Loucy (cell line): ENCODE measurements around the gene SLC38A9.

Experiments used
- H2AFZ ChIP-seq: fragments of 200-600 bp; sonication (generic); 2 replicates; pipeline ENCODE4 v1.6.0; 2016; ENCODE audit warnings: antibody characterized with exemption, mild to moderate bottlenecking, low read length, moderate library complexity
- H3F3A ChIP-seq: fragments of 200-600 bp; 2 replicates; pipeline ENCODE4 v1.6.0; 2016; ENCODE audit warnings: antibody characterized with exemption, low read depth, mild to moderate bottlenecking
- H3K27me3 ChIP-seq: fragments of 200-600 bp; sonication (generic); 2 replicates; pipeline ENCODE4 v1.6.1; 2014; ENCODE audit warnings: low read length, mild to moderate bottlenecking; ENCODE audit not compliant: insufficient read depth, poor library complexity, severe bottlenecking
- H3K36me3 ChIP-seq: fragments of 200-600 bp; sonication (generic); 2 replicates; pipeline ENCODE4 v1.6.1; 2016; ENCODE audit warnings: low read length; ENCODE audit not compliant: insufficient read depth
- H3K4me1 ChIP-seq: fragments of 200-600 bp; sonication (generic); 2 replicates; pipeline ENCODE4 v1.5.1; 2014; ENCODE audit warnings: low read length, mild to moderate bottlenecking; ENCODE audit not compliant: insufficient read depth, poor library complexity, severe bottlenecking
- H3K4me2 ChIP-seq: fragments of 200-600 bp; sonication (generic); 2 replicates; pipeline ENCODE4 v1.6.0; 2014; ENCODE audit warnings: antibody characterized with exemption, low read length, low read depth, mild to moderate bottlenecking; ENCODE audit not compliant: poor library complexity, severe bottlenecking
- H3K4me3 ChIP-seq: fragments of 200-600 bp; sonication (generic); 2 replicates; pipeline ENCODE4 v1.5.1; 2014; ENCODE audit warnings: low read length, mild to moderate bottlenecking, mixed read lengths; ENCODE audit not compliant: poor library complexity, severe bottlenecking
- H3K79me2 ChIP-seq: fragments of 200-600 bp; sonication (generic); 2 replicates; pipeline ENCODE4 v1.6.1; 2014; ENCODE audit warnings: low read length; ENCODE audit not compliant: insufficient read depth
- H3K9ac ChIP-seq: fragments of 200-600 bp; sonication (generic); 2 replicates; pipeline ENCODE4 v1.6.0; 2014; ENCODE audit warnings: mild to moderate bottlenecking, low read depth, low read length, moderate library complexity; ENCODE audit not compliant: poor library complexity, severe bottlenecking
- H3K9me2 ChIP-seq: fragments of 200-600 bp; sonication (generic); replicated peaks from 2 replicates; pipeline ENCODE4 v1.6.1; 2016; ENCODE audit warnings: low read depth, low read length, mixed read lengths
- H3K9me3 ChIP-seq: fragments of 200-600 bp; sonication (generic); 2 replicates; pipeline ENCODE4 v1.6.1; 2014; ENCODE audit warnings: mild to moderate bottlenecking, antibody characterized with exemption, low read length, low read depth; ENCODE audit not compliant: insufficient read depth
- H4K20me1 ChIP-seq: fragments of 200-600 bp; sonication (generic); 2 replicates; pipeline ENCODE4 v1.6.0; 2014; ENCODE audit warnings: antibody characterized with exemption, low read length, mild to moderate bottlenecking; ENCODE audit not compliant: insufficient read depth, poor library complexity, severe bottlenecking
- EZH2phosphoT487 ChIP-seq: fragments of 200-600 bp; IDR thresholded peaks from 2 replicates; pipeline ENCODE4 v1.6.1; 2018; ENCODE audit warnings: antibody characterized with exemption, mild to moderate bottlenecking, moderate library complexity, borderline replicate concordance
- TF ChIP-seq, protein P1 (sequence below): fragments of 200-600 bp; sonication (generic); conservative IDR thresholded peaks from 2 replicates; pipeline ENCODE4 v1.5.1; 2014; ENCODE audit warnings: mild to moderate bottlenecking, antibody characterized with exemption, low read length

SLC38A9 gene

DNA sequence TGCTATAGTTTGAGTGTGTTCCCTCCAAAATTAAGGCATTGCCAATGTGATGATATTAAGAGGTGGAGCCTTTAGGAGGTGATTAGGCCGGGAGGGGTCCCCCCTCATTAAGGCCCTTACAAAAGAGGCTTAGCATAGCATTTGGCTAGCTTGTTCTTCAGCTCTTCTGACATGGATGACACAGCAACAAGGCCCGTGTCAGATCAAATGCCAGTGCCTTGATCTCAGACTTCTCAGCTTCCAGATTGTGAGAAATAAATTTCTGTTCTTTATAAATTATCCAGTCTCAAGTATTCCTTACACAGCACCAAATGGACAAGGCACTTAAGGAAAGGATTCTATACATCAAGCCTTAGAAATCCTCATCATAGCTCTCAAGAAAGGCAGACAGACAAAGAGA lies 31.8 kb downstream of the SLC38A9 start:
- no peaks in the 10 kb centered on the region for H3K27me3 ChIP-seq
- no peak overlapping the region for H3K9ac ChIP-seq
- no peaks in the 10 kb centered on the region for H4K20me1 ChIP-seq
- no peaks in the 10 kb centered on the region for H3F3A ChIP-seq
- no peaks in the 10 kb centered on the region for H3K79me2 ChIP-seq
- no peak overlapping the region for H3K4me2 ChIP-seq
- TF ChIP-seq, protein P1, sequence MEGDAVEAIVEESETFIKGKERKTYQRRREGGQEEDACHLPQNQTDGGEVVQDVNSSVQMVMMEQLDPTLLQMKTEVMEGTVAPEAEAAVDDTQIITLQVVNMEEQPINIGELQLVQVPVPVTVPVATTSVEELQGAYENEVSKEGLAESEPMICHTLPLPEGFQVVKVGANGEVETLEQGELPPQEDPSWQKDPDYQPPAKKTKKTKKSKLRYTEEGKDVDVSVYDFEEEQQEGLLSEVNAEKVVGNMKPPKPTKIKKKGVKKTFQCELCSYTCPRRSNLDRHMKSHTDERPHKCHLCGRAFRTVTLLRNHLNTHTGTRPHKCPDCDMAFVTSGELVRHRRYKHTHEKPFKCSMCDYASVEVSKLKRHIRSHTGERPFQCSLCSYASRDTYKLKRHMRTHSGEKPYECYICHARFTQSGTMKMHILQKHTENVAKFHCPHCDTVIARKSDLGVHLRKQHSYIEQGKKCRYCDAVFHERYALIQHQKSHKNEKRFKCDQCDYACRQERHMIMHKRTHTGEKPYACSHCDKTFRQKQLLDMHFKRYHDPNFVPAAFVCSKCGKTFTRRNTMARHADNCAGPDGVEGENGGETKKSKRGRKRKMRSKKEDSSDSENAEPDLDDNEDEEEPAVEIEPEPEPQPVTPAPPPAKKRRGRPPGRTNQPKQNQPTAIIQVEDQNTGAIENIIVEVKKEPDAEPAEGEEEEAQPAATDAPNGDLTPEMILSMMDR, result no peak
- no peak for TF ChIP-seq EZH2phosphoT487
- H3K4me1 ChIP-seq, result no peaks in the 10 kb centered on the region
- H3K9me3 ChIP-seq, result no peaks in the 10 kb centered on the region
- H2AFZ ChIP-seq, result no peak overlapping the region
- no peaks in the 10 kb centered on the region for H3K9me2 ChIP-seq
- no peak overlapping the region for H3K4me3 ChIP-seq
- no peaks in the 10 kb centered on the region for H3K36me3 ChIP-seq

DNA sequence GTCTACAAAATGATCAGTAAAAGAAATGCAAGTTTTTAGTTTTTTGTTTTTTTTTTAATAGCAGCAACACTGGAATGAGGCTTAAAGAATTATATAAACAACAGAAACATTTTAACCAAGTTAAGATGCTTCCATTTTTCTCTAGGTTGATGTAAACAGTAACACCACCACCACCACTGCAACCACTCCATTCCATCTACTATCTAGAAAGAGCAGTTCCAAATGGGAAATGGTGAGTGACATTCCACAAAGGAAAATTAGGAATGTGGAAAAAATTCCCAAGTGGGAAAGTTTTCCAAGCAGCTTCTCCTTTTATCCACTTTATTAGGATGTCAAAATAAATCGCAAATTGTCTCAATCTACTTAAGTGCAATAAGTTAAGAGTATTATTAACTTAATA lies 32.6 kb downstream of the SLC38A9 start:
- TF ChIP-seq, protein P1, result no peak
- no peak for TF ChIP-seq EZH2phosphoT487
- Histone ChIP-seq H3K9me3 (no peaks in the 10 kb centered on the region), H3K36me3 (no peaks in the 10 kb centered on the region), H2AFZ (no peak overlapping the region), H3K79me2 (no peaks in the 10 kb centered on the region), H3K9ac (no peak overlapping the region), H4K20me1 (no peaks in the 10 kb centered on the region), H3K9me2 (no peaks in the 10 kb centered on the region), H3K4me3 (no peak overlapping the region), H3K27me3 (no peaks in the 10 kb centered on the region), H3K4me2 (no peak overlapping the region), H3F3A (no peaks in the 10 kb centered on the region), H3K4me1 (no peaks in the 10 kb centered on the region)

DNA sequence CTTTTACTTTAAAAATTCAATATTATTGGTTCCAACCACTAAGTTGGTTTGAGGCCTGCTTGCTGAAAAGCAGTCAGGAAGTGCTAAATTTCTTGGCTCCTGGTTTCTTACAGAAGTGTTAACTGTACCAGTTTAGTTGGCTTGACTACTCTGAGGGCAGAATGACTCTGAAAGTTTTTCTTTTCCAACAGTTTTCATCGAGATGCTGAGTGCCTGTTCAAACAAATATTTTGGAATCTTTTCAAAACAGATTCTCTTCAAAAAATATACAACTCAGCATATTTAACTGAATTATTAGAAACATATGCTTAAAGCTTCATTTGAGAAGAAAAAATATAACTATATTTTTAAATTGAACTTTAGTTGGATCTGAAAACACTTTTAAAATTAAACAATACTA lies 37.0 kb downstream of the SLC38A9 start:
- H3K4me3 ChIP-seq, result no peak overlapping the region
- H3K9me2 ChIP-seq, result no peaks in the 10 kb centered on the region
- H3K9me3 ChIP-seq, result no peaks in the 10 kb centered on the region
- H3K79me2 ChIP-seq, result no peaks in the 10 kb centered on the region
- H3K36me3 ChIP-seq, result no peaks in the 10 kb centered on the region
- no peaks in the 10 kb centered on the region for H3K4me1 ChIP-seq
- H3K9ac ChIP-seq, result no peak overlapping the region
- H3F3A ChIP-seq, result no peaks in the 10 kb centered on the region
- no peak for TF ChIP-seq EZH2phosphoT487
- H3K4me2 ChIP-seq, result no peak overlapping the region
- H2AFZ ChIP-seq, result no peak overlapping the region
- H3K27me3 ChIP-seq, result no peaks in the 10 kb centered on the region
- no peaks in the 10 kb centered on the region for H4K20me1 ChIP-seq

DNA sequence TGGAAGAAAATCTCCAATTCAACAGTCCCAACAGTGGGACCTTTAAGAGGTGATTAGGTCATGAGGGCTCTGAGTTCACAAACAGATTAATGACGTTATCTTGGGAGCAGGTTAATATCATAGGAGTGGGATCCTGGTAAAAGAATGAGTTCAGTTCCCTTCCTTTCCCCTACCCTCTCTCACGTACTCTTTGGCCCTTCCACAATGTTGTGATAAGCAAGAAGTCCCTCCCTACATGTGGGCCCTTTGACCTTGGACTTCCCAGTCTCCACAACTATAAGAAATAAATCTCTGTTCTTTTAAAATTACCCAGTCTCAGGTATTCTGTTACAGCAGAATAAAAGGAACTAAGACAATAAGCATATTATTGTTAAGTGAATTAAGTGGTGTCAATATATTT lies 37.8 kb downstream of the SLC38A9 start:
- Histone ChIP-seq H3K79me2 (no peaks in the 10 kb centered on the region), H3K9me3 (no peaks in the 10 kb centered on the region), H3K36me3 (no peaks in the 10 kb centered on the region), H3K9me2 (no peaks in the 10 kb centered on the region), H3K4me3 (no peak overlapping the region), H3K4me1 (no peaks in the 10 kb centered on the region), H3F3A (no peaks in the 10 kb centered on the region), H3K27me3 (no peaks in the 10 kb centered on the region), H3K9ac (no peak overlapping the region), H3K4me2 (no peak overlapping the region), H2AFZ (no peak overlapping the region), H4K20me1 (no peaks in the 10 kb centered on the region)
- no peak for TF ChIP-seq EZH2phosphoT487
- TF ChIP-seq, protein P1, result no peak
